MCF 10A (cell line): Measurements from ENCODE around the gene WHAMM. TPM values are rescaled to one million over a fixed set of nuclear protein-coding genes. Genes with fewer than 3 reads are reported as not detected.

Source experiments
- BruUV-seq: library from RNA; stranded (reverse); fragments of 400-500 nt; replicated peaks from 2 replicates; lab custom pipeline; 2021; lab: Mats Ljungman, UMichigan
- CTCF ChIA-PET: fragments of 300-600 bp; sonication (Branson Sonifier 250); formaldehyde crosslinking; extraction: SDS; loops from one replicate; lab custom pipeline; 2021; ENCODE audit warnings: antibody characterized with exemption, inconsistent platforms; lab: Yijun Ruan, JAX
- POLR2A ChIA-PET: fragments of 300-600, 350-650 bp; sonication (Branson Sonifier 250); formaldehyde crosslinking; extraction: SDS; loops from one replicate; lab custom pipeline; 2020; ENCODE audit warnings: antibody characterized with exemption, inconsistent platforms; lab: Yijun Ruan, JAX
- DNase-seq: peaks from one replicate; pipeline ENCODE4 v3.0.0-alpha.2; 2018; ENCODE audit not compliant: unreplicated experiment
- H3K27ac Mint-ChIP-seq: one replicate; pipeline ENCODE4 v1.8.0; 2022; ENCODE audit warnings: mild to moderate bottlenecking, low read depth, mixed read lengths; ENCODE audit not compliant: unreplicated experiment
- H3K27me3 Mint-ChIP-seq: one replicate; pipeline ENCODE4 v1.8.0; 2022; ENCODE audit warnings: mixed read lengths; ENCODE audit not compliant: insufficient read depth, unreplicated experiment
- H3K36me3 Mint-ChIP-seq: one replicate; pipeline ENCODE4 v1.8.0; 2022; ENCODE audit warnings: mild to moderate bottlenecking, moderate library complexity, mixed read lengths; ENCODE audit not compliant: insufficient read depth, unreplicated experiment
- H3K4me1 Mint-ChIP-seq: one replicate; pipeline ENCODE4 v1.8.0; 2022; ENCODE audit warnings: mixed read lengths; ENCODE audit not compliant: insufficient read depth, unreplicated experiment
- H3K4me3 Mint-ChIP-seq: one replicate; pipeline ENCODE4 v1.8.0; 2022; ENCODE audit warnings: mild to moderate bottlenecking, moderate library complexity, mixed read lengths; ENCODE audit not compliant: unreplicated experiment
- H3K9me3 Mint-ChIP-seq: one replicate; pipeline ENCODE4 v1.8.0; 2022; ENCODE audit warnings: mixed read lengths; ENCODE audit not compliant: unreplicated experiment
- CTCF ChIP-seq: fragments of 200-600 bp; IDR thresholded peaks from one replicate; pipeline ENCODE4 v1.8.0; 2022; ENCODE audit warnings: antibody characterized with exemption, mild to moderate bottlenecking; ENCODE audit not compliant: unreplicated experiment
- intact Hi-C: fragments of 100-400 bp; cut with micrococcal nuclease; formaldehyde crosslinking; loops from 2 replicates; pipeline ENCODE4 v1.14.1; 2022
- total RNA-seq: library from RNA; stranded (reverse); gene quantifications from 2 replicates; pipeline ENCODE4 v1.2.3, GENCODE V29; 2022

The WHAMM gene
- total RNA-seq, 1 experiment from 2014 or later, result 8.2 TPM

- intact Hi-C loops, result loop anchor here (1.0 kb wide), 1 partner anchor 152 kb away; no protein-coding TSS in a partner anchor
- no TSS peak for BruUV-seq
- H3K4me3 Mint-ChIP-seq, result no peak overlapping the region
Measured at GRCh38 chr15:82831894-82832600, 22.6 kb downstream of the WHAMM start.

GRCh38 chr15:82832601-82833361 lies 23.4 kb downstream of the WHAMM start:
- no peak overlapping the region for H3K4me3 Mint-ChIP-seq
- H3K27ac Mint-ChIP-seq, result peak overlapping the region; percentile 75
- peaks cover 79% of the 10 kb centered on the region for H3K36me3 Mint-ChIP-seq
- H3K9me3 Mint-ChIP-seq, result no peaks in the 10 kb centered on the region
- no TSS peak for BruUV-seq
- H3K4me1 Mint-ChIP-seq, result peaks cover 16% of the 10 kb centered on the region
- intact Hi-C loops, result loop anchor here (1.0 kb wide), 1 partner anchor 152 kb away; no protein-coding TSS in a partner anchor
- ChIA-PET CTCF (interaction anchor here (0.7 to 1.8 kb wide), 8 partner anchors 8 to 302 kb away, joined by 3 to 5 read pairs (median 4); partner anchors contain the start of gene RAMAC), POLR2A (interaction anchor here (0.6 to 2.4 kb wide), 13 partner anchors 15 to 295 kb away, joined by 3 to 15 read pairs (median 5); partner anchors contain the start of genes RAMAC and RPS17)
- TF ChIP-seq CTCF, result no peak
- DNase-seq, result peak; percentile 76
- H3K27me3 Mint-ChIP-seq, result no peaks in the 10 kb centered on the region

More at GRCh38 chr15:82831894-82832600, 22.6 kb downstream of the WHAMM start:
- TF ChIP-seq CTCF, result no peak
- CTCF ChIA-PET, result interaction anchor here (0.7 to 1.8 kb wide), 6 partner anchors 8 to 302 kb away, joined by 3 to 5 read pairs (median 4); partner anchors contain the start of gene RAMAC
- Mint-ChIP-seq H3K36me3 (peaks cover 79% of the 10 kb centered on the region), H3K27ac (peak overlapping the region; percentile 75), H3K9me3 (no peaks in the 10 kb centered on the region), H3K4me1 (peaks cover 16% of the 10 kb centered on the region), H3K27me3 (no peaks in the 10 kb centered on the region)
- DNase-seq, result no peak
- POLR2A ChIA-PET, result interaction anchor here (0.6 to 2.4 kb wide), 12 partner anchors 14 to 294 kb away, joined by 3 to 15 read pairs (median 5); partner anchors contain the start of genes RAMAC and RPS17

- ChIA-PET POLR2A (interaction anchor here (0.8 to 2.4 kb wide), 9 partner anchors 23 to 295 kb away, joined by 3 to 15 read pairs (median 5); partner anchors contain the start of genes RAMAC and RPS17), CTCF (interaction anchor here (0.7 to 1.8 kb wide), 6 partner anchors 20 to 303 kb away, joined by 3 to 5 read pairs (median 4); partner anchors contain the start of gene RAMAC)
- Mint-ChIP-seq H3K27ac (peak overlapping the region; percentile 75), H3K4me3 (no peak overlapping the region), H3K4me1 (peaks cover 16% of the 10 kb centered on the region), H3K9me3 (no peaks in the 10 kb centered on the region), H3K36me3 (peaks cover 79% of the 10 kb centered on the region), H3K27me3 (no peaks in the 10 kb centered on the region)
- no peak for DNase-seq
- intact Hi-C loops, result no loop called here
- TF ChIP-seq CTCF, result no peak
- no TSS peak for BruUV-seq
Measured at GRCh38 chr15:82833362-82833682, 23.9 kb downstream of the WHAMM start.
